ENCODE results near the gene YAE1.

DNA sequence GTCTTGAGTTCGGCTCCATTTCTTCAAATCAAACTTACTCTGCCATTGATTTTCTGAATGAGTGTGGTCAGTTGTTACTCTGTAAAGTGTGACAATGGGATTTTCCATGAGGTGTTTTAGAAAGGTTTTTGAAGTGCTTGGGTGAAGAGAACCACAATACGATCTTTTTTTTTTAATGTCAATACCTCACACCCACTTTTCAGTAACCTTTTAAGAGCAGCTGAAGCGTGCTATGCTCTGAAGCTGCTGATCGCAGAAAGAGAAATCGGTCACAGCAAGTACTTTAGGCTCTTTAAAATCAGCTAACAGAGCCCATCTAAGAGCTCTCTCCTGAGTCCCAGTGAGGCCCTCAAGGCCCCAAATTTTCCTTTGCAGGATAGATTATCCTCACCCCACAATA lies 34.4 kb upstream of the YAE1 start:
- TF ChIP-seq ZNF565 (CRISPR knock-in tag; conservative IDR thresholded peaks at IDR 0.05; ENCODE audit: low read depth) (no peak), CSDC2 (CRISPR knock-in tag; IDR thresholded peaks at IDR 0.05) (no peak)
- TF ChIP-seq, protein P1, sequence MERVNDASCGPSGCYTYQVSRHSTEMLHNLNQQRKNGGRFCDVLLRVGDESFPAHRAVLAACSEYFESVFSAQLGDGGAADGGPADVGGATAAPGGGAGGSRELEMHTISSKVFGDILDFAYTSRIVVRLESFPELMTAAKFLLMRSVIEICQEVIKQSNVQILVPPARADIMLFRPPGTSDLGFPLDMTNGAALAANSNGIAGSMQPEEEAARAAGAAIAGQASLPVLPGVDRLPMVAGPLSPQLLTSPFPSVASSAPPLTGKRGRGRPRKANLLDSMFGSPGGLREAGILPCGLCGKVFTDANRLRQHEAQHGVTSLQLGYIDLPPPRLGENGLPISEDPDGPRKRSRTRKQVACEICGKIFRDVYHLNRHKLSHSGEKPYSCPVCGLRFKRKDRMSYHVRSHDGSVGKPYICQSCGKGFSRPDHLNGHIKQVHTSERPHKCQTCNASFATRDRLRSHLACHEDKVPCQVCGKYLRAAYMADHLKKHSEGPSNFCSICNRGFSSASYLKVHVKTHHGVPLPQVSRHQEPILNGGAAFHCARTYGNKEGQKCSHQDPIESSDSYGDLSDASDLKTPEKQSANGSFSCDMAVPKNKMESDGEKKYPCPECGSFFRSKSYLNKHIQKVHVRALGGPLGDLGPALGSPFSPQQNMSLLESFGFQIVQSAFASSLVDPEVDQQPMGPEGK (CRISPR knock-in tag; IDR thresholded peaks at IDR 0.05; ENCODE audit: borderline replicate concordance): no peak
- TF ChIP-seq, protein P2, sequence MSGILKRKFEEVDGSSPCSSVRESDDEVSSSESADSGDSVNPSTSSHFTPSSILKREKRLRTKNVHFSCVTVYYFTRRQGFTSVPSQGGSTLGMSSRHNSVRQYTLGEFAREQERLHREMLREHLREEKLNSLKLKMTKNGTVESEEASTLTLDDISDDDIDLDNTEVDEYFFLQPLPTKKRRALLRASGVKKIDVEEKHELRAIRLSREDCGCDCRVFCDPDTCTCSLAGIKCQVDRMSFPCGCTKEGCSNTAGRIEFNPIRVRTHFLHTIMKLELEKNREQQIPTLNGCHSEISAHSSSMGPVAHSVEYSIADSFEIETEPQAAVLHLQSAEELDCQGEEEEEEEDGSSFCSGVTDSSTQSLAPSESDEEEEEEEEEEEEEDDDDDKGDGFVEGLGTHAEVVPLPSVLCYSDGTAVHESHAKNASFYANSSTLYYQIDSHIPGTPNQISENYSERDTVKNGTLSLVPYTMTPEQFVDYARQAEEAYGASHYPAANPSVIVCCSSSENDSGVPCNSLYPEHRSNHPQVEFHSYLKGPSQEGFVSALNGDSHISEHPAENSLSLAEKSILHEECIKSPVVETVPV (CRISPR knock-in tag; IDR thresholded peaks at IDR 0.05): no peak

All from SK-N-SH treated with all-trans-retinoic acid at 6 μM for 48 hours (cell line).